NB4 (cell line): Measurements from ENCODE around the gene NXPH2.

ENCODE experiments used
- MYC ChIP-seq: IDR thresholded peaks from 2 replicates; pipeline ENCODE4 v1.6.1; 2011; ENCODE audit warnings: low read depth, low read length
- POLR2A ChIP-seq: IDR thresholded peaks from 2 replicates; pipeline ENCODE4 v1.6.1; 2011; ENCODE audit warnings: mild to moderate bottlenecking; ENCODE audit not compliant: insufficient read length; ENCODE audit errors: extremely low read depth
- TF ChIP-seq, protein P1 (sequence below): IDR thresholded peaks from 2 replicates; pipeline ENCODE4 v1.6.1; 2011; ENCODE audit warnings: low read depth, low read length
- TF ChIP-seq, protein P2 (sequence below): IDR thresholded peaks from one replicate; pipeline ENCODE4 v1.5.1; 2012; ENCODE audit warnings: low read depth, low read length

DNA sequence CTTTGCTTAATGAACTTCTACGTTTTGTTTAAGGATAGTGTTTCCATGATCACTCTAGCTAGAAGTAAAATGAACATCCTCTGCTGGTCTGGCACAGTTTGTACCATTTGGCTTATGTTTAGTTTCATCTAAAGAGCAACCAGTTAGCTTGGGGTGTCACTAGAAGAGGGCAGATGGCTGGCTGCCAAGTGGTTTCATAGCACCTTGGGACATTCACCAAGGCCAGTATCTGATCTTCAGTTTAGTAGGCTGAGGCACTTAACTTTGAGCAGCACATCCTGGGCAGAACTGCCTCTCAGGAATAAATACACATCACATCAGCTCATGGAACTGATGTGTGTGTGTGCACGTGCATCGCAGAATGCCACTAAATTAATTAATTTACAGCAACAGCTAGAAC, 68.4 kb downstream of the NXPH2 start:
- TF ChIP-seq POLR2A (no peak), MYC (no peak)
- TF ChIP-seq, protein P1, sequence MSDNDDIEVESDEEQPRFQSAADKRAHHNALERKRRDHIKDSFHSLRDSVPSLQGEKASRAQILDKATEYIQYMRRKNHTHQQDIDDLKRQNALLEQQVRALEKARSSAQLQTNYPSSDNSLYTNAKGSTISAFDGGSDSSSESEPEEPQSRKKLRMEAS: no peak
- TF ChIP-seq, protein P2, sequence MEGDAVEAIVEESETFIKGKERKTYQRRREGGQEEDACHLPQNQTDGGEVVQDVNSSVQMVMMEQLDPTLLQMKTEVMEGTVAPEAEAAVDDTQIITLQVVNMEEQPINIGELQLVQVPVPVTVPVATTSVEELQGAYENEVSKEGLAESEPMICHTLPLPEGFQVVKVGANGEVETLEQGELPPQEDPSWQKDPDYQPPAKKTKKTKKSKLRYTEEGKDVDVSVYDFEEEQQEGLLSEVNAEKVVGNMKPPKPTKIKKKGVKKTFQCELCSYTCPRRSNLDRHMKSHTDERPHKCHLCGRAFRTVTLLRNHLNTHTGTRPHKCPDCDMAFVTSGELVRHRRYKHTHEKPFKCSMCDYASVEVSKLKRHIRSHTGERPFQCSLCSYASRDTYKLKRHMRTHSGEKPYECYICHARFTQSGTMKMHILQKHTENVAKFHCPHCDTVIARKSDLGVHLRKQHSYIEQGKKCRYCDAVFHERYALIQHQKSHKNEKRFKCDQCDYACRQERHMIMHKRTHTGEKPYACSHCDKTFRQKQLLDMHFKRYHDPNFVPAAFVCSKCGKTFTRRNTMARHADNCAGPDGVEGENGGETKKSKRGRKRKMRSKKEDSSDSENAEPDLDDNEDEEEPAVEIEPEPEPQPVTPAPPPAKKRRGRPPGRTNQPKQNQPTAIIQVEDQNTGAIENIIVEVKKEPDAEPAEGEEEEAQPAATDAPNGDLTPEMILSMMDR: no peak
